G401 (cell line): Measurements from ENCODE around the gene MAN1B1. TPM values are rescaled to one million over a fixed set of nuclear protein-coding genes. Genes with fewer than 3 reads are reported as not detected.
"Not testable (repeated sequence)": the region's sequence is repeated elsewhere in the genome, so short reads cannot be mapped to it uniquely, and the experiment has no call there.

Source experiments
- DNase-seq: peaks from one replicate; pipeline ENCODE4 v3.0.0-alpha.2; 2015; ENCODE audit warnings: low spot score
- in situ Hi-C: cut with HindIII; loops from 2 replicates; pipeline ENCODE4 v1.10.0; 2016; ENCODE audit warnings: low sequenced_read_pairs, mixed read lengths
- total RNA-seq: library from RNA; depleted of rRNA; stranded (reverse); fragments of >200 nt; shearing (Covaris generic); gene quantifications from 2 replicates; pipeline ENCODE4 v1.2.3, GENCODE V29; 2014

Gene MAN1B1
- total RNA-seq, 1 experiment from 2014 or later: 73.9 TPM

- DNase-seq: no peak
- in situ Hi-C loops: no loop called here
These were observed 29.3 kb downstream of the MAN1B1 start for GRCh38 chr9:137116027-137116507.

- in situ Hi-C loops: no loop called here
- no peak for DNase-seq
These were observed 29.9 kb downstream of the MAN1B1 start for GRCh38 chr9:137116728-137117127.

GRCh38 chr9:137117269-137117731 is 30.5 kb downstream of the MAN1B1 start:
- no peak for DNase-seq

GRCh38 chr9:137118092-137118603 is 31.4 kb downstream of the MAN1B1 start:
- in situ Hi-C loops, DNase-seq: not testable (repeated sequence)

More at GRCh38 chr9:137117269-137117731, 30.5 kb downstream of the MAN1B1 start:
- in situ Hi-C loops: no loop called here

- in situ Hi-C loops, DNase-seq: not testable (repeated sequence)
These were observed 35.4 kb downstream of the MAN1B1 start for GRCh38 chr9:137121927-137122795.

- DNase-seq, in situ Hi-C loops: not testable (repeated sequence)
These were observed 36.1 kb downstream of the MAN1B1 start for GRCh38 chr9:137122796-137123467.

- in situ Hi-C loops: no loop called here
These were observed 36.7 kb downstream of the MAN1B1 start for GRCh38 chr9:137123468-137123837.

GRCh38 chr9:137123952-137124462 is 37.2 kb downstream of the MAN1B1 start:
- DNase-seq, in situ Hi-C loops: not testable (repeated sequence)

More at GRCh38 chr9:137123468-137123837, 36.7 kb downstream of the MAN1B1 start:
- DNase-seq: no peak

GRCh38 chr9:137126786-137127185 is 40.0 kb downstream of the MAN1B1 start:
- no peak for DNase-seq
- in situ Hi-C loops: no loop called here

- in situ Hi-C loops: no loop called here
- DNase-seq: no peak
These were observed 40.7 kb downstream of the MAN1B1 start for GRCh38 chr9:137127301-137128157.

- in situ Hi-C loops: no loop called here
- DNase-seq: no peak
These were observed 41.5 kb downstream of the MAN1B1 start for GRCh38 chr9:137128158-137128861.

GRCh38 chr9:137128862-137129455 is 42.2 kb downstream of the MAN1B1 start:
- in situ Hi-C loops: no loop called here

GRCh38 chr9:137129456-137130175 is 42.8 kb downstream of the MAN1B1 start:
- in situ Hi-C loops: no loop called here
- peak; percentile 92 for DNase-seq

More at GRCh38 chr9:137128862-137129455, 42.2 kb downstream of the MAN1B1 start:
- DNase-seq: no peak

- no peak for DNase-seq
- in situ Hi-C loops: no loop called here
These were observed 43.5 kb downstream of the MAN1B1 start for GRCh38 chr9:137130176-137130755.

GRCh38 chr9:137134191-137134590 is 47.4 kb downstream of the MAN1B1 start:
- DNase-seq: no peak
- in situ Hi-C loops: no loop called here

- in situ Hi-C loops, DNase-seq: not testable (repeated sequence)
These were observed 48.4 kb downstream of the MAN1B1 start for GRCh38 chr9:137135154-137135553.
